OCI-M2 (cell line): ENCODE measurements around the gene PXDC1.

Experiments used
- DNase-seq: peaks from one replicate; lab custom pipeline; 2025; ENCODE audit not compliant: unreplicated experiment; lab: John Stamatoyannopoulos, UW

Gene PXDC1

DNA sequence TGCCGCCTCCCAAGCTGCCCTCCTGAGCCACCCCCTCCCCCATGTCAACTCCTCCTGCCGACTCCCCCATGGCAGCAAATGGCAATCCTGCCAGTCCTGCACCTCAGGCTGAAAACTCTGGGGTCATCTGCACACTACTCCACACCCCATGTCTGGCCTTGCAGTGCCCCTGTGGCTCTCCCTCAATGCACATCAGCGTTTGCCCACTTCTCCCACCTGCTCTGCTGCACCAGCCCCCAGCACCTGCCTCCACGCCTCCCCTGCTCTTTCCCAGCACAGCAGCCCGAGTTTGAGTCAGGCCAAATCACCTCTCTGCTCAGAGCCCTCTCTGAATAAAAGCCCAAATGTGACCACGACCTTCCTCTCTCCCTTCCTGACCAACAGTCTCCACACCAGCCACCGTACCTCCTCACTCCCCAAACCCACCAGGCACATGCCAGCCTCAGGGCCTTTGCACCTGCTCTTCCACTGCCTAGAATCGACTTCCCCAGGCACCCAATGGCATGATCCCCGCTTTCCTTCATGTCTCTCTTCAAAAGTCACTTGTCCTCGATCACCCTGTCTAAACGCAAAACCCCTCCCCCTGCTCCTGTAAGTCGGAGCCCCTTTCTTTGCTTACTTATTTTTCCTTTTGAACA lies 4.3 kb downstream of the PXDC1 start:
- DNase-seq: no peak

DNA sequence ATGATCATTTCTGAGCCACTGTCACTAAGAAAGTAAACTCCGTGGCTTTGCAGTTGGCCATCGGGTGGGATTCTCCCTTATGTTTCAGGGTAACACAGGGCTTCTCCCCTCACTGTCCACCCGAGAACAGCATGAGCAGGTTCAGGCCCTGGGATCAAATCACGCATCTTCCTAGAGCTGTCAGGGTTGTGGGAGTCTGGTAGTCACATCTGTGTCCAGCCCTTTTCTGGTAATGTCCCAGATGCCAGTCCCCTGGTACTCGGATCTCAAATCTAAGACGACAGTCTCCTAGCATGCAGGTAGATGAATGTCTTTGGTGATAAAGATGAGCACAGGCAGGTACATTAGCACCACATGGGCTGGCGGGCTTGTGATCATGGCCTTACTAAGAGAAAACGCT lies 4.8 kb downstream of the PXDC1 start:
- no peak for DNase-seq

DNA sequence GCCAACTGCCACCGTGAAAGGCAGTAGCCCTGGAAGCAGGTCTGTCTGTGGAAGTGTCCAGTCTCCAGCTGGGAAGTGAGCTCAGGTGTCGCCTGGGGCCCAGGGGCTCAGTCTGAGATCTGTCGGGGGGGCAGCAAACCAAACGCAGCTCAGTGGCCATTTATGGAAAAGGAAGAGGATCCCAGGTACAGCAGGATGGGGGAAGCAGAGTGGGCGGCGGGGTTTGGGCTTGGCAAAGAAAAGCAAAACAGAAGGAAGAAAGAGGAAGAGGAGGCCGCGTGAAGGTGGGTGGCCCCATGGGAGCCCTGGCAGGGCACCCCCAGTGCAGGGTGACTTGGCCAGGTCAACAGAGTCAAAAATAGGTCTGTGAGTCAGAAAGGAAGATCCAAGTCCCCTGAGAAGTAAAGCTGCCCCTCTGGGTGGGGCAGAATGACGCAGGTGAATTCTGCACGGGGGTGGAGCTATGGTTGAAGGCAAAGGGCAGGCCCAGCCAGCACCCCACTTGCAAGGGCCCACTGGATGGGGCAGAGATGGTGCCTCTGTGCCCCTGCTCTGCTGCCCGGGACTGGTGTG lies 5.3 kb downstream of the PXDC1 start:
- DNase-seq: no peak

DNA sequence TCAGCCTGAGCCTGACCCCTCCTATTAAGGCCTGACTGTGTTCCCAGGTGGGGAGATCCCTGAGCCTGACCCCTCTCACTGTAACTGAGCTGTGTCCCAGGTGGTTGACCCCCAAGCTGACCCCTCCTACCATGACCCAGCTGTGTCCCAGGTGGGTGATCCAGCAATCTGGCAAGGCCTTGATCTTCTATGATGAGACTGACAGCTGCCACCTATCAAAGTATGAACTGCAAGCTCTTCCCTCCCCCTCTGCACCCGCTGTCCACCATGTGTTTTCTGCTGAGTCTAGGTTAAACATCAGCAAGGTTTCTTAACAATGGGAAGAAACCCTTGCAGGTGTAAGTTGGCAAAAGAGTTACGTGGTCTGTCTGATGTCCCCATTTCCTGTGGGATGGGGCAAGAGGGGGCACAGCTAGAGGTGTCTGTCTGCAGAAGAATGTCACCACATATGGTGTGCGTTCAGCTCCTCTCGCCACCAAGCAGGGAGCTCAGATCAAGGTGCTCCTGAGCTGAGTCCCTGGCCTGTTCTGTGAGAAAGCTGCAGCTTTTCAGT lies 5.9 kb downstream of the PXDC1 start:
- no peak for DNase-seq

DNA sequence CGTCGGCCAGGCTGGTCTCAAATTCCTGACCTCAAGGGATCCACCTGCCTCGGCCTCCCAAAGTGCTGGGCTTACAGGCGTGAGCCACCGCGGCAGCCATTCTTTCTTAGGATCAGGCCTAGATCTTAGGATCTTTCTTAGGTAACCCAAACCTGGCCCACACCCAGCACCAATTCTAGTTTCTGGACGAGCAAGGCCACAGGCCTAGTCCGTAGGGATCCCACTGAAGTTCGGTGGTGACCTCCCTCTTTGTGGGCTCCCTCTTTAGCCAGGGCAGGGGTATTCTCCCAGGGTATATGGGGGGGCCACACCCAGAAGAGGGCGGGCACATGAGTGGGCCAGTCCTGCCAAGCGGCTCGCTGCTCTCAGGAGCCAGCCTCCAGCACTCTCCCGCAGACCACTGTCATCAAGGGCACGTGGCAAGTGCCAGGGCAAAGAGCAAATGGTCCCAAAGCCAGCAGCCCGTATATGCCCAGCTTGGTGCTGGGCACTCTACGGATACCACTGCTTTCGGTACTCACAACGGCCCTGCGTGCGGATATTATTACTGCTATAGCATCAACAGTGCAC lies 6.5 kb downstream of the PXDC1 start:
- DNase-seq: no peak

DNA sequence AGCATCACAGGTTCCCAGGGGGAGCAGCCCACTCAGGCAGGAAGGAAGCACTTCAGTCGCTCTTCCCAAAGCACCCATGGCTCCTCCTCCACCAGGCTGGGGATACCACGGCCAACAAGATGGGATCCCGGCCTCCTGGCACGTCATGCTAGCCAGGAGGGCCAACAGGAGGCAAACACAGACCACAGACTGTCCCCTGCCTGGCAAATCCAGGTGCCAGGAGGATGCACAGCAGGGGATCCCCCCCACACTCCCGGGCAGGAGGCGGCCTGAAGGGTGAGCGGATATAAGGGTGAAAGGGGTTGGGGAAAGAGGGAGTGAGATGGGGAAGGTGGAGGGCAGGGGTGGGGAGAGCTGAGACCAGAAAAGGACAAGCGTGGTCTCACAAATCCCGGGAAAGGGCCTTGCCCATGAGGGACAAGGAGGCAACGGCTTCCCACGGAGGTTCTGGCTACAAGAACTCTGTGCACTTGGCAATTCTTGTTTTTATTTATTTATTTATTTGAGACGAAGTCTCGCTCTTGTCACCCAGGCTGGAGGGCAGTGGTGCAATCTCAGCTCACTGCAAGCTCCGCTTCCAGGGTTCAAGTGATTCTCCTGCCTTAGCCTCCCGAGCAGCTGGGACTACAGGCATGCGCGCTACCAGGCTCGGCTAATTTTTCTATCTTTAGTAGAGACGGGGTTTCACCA lies 7.2 kb downstream of the PXDC1 start:
- DNase-seq: no peak

DNA sequence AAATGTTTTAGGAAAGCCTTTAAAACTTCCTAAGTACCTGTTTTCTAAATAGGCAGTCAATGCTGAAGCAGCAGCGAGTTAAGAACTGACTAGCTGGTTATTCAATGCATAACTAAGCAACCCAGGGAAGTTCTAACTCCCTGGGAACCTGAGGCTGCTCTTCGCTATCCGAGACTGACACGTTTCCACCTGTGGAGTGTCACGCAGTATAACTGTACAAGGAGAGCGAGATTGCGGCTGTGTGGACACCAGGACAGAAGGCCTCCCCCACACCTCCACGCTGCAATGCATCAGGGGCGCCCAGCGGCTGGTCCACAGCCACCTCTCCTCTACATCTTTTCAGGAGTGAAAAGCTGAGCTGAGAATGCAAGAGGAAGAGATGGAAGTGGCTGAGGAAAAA lies 8.0 kb downstream of the PXDC1 start:
- no peak for DNase-seq

DNA sequence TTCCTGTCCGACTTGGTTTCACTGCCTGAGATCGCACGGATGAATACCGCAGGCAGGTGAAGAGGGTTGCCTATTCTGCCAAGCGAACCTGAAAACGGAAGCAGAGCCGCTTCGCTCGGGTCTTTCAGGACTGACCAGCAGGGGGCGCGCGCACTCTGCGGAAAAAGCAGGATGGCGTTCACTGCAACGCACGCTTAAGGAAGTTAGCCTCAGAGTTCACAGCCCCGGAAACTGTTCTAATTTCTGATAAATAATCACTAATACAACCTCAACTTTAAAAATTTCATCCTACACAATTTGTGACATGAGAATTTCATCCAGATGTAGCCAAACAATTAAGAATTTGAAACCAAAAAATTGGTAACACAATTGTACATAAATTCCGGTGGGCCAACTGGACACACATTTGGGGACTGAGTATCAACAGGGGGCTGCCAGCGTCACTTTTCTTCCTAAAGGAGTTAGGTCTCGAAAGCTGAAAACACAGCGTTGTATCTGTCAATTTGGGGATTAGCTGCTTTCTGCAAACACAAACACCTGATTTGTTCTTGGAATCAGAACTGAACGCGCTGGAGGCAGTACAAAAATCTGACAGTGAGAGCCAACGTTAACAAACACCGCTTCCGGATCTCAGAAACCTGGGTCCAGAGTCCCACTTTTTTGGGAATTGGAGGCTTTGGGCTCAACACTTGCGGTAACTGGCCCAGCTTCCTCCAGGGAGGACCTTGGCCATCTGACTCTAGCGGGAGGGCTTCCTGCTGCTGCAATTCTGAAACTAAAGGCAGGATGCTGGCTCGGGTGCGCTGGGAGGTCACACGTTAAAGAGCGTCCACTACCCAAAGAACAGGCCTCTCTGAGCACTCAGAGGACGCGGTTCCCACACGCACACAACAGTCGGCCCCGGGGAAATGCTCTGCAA lies 8.8 kb downstream of the PXDC1 start:
- peak; percentile 63 for DNase-seq

DNA sequence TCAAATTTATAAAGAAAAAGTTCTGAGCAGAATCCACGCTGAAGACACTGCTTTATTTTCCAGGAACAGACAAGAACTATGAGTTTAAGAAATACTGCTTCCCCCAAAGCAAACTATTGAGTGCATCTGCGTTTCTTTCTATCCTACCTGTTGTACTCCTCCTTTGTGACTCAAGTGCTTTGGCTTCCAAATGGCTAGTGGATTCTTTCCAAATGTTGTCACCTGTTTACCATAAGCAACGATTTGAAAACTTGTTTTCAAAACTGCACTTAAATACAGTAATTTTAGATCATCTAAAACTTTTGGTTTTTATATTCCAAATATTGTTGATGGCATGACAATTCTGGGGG lies 9.5 kb downstream of the PXDC1 start:
- no peak for DNase-seq

DNA sequence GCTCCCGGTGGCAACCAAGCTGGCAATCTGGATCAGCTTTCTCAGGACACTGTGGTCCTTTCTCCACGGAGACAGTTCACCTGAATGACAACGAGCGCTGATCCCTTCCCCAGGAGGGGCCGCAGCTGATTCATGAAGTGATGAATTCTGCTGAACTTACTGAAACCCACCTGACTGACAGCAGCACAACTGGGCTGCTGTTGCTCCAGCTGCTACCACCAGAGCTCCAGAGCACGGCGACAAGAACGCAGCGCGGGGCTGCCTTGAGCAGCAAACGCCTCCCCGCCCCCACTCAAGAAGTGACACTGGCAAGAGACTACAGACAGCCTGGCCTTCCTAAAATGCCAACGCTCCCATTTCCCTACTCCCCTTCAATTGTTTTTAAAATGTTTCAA lies 10.0 kb downstream of the PXDC1 start:
- no peak for DNase-seq

DNA sequence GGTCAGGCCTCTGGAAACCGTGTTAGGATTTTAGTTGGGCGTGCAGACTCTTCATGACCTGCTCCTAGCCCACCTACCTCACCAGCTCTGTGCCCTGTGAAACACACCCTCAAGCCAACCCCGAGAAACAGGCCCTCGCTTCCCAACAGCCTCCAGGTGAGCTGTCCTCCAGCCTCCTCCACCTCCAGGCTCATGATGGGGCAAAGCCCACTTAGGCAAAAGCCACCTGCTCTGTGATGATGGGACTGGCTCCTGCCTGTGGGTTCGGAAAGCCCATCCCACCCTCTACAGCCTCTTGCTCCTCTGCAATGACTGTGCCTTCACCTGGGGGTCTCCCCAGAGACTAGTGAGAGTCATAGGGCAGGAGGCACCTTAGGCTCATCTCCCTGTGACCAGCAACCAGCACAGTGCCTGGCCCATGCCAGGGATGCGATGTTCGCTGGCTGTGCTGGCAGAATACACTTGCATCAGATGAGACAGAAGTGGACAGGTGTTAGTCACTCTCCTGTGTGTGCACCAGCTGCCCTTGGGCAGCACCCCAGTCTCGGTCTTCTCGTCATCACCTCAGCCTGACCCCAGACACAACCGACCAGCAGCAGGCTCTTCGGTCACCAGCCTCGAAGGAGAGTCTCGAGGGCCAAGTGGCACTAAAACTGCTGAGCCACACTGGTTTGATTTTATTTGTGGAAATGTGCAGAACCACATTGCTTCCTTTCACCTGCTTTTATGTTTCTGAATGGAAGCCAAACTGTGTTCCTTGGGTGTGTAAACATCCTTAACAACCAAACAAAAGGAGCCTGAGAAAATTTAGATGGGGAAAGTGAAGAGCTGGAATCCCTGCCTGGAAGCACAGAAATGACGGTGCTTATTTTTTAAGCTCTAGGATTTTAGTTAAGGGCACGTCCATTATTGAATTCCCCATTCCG lies 10.7 kb downstream of the PXDC1 start:
- DNase-seq: no peak

DNA sequence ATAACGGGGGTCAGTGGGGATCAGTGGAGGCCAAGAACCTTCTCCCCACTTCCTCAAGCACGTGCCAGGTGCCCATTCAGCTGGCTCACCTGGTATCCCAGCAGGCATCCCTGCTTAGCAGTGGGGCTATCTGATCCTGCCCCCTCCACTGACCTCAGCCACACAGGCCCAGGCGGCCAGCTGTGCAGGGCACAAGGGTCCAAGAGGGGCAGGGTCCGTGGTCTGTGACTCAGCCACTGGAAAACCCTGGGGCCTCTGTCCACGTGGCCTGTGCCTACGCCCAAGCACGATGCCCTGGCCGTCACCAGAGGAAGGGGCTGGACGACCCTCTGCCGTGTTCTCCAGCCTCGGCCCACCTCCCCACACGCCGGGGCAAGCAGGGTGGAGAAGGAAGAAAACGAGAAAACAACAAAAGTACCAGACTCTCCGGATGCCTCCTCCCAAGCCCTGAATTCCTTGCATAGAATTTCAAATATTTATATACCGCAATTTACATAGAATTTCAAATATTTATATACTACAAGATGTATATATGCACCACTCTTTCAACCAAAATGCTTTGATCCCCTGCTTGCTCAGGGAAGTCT lies 12.1 kb downstream of the PXDC1 start:
- DNase-seq: no peak

DNA sequence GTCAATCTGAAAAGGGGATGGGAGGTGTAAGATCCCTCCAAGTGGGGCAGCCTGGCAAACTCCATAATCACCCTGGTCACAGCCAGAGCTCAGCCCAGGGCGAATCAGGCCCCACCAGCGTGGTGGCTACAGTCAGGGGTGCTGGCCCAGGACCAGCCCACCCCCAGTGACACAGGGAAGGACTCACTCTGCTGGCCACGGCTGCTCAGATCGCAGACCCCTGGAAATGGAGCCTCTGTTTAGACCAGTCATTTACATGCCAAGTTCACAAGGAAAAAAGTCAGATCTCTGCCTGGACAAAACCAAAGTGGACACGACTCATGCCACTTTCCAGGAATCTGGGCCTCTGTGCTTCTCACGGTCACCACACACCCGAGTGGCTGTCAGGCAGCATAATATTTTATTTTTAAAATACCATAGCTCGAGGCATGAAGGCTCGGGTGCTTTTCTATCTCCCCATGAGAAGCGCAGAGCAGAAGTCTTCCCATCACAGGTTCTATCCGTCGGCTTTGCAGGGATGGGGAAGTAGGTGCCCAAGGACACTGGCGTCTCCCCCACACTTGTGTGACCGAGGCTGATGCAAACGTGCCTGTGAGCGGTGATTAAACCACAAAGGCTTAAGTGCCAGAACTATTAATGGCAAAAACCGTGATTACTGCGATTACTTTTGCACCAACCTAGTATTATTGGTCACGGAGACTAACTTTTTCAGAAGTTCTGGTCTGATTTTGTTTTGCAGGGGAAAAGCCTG lies 13.0 kb downstream of the PXDC1 start:
- DNase-seq: no peak

DNA sequence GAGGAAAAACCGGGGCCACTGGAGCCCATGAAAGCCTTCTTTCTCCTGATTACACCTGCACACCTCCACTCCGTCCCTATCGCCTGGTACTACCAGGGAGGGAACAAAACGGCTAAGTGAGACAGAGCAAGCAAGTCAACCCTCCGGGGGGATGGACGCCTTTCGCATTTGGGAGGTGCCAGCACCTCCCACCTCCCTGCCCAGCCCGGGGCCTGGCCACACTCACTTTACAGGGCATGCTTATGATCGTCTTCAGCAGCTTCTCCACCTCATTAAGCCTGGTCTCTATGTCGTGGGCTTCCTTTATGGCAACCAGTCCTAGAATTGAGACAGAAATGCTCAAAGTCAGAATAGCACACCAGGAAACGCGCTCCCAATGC lies 13.7 kb downstream of the PXDC1 start:
- DNase-seq: no peak

DNA sequence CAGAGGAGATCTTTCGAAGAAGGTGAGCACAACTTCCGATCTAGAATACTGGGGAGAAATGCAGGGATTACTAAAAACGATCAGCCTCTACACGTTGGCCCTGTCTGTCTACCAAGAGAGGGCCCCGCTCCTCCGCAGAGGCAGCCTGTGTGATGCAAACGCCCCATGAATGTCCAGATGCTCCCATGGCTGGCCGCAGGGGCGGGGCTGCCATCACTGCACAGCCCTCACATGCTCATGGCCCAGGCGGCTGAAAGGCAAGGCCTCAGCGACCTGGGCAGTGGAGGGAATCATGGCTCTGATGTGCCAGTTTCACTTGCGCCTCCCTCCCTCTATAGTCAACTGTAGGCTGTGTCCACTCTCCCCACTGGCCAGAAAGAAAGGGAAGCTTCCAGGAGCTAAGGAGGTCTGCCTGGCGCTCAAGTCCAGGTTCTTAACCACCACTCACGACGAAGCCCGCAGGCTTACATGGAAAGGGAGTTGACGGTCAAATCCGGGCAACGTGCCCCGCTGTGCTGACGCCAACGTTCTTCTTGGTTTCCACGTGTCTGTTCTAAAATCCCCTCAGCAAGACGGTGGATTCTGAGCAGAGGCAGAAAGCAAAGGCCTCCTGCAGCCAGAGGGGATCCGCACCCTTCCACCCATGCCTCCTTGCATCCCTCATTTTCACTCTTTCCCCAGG lies 14.2 kb downstream of the PXDC1 start:
- DNase-seq: no peak

DNA sequence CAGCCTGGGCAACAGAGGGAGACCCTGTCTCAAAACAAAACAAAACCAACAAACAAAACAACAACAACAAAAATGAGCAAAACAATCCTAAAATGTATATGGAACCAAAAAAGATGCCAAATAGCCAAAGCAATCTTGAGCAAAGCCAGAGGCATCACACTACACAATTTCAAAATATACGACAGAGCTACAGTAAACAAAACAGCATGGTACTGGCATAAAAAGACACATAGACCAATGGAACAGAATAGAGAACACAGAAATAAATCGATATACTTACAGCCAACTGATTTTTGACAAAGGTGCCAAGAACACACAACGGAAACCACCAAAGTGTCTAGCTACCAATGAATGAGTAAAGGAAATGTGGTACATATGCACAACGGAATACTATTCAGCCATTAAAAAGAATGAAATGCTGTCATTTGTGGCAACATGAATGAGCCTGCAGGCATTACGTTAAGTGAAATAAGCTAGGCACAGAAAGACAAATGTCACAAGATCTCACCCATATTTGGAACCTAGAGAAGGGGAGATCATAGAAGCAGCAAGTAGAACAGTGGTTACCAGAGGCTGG lies 16.4 kb downstream of the PXDC1 start:
- no peak for DNase-seq

DNA sequence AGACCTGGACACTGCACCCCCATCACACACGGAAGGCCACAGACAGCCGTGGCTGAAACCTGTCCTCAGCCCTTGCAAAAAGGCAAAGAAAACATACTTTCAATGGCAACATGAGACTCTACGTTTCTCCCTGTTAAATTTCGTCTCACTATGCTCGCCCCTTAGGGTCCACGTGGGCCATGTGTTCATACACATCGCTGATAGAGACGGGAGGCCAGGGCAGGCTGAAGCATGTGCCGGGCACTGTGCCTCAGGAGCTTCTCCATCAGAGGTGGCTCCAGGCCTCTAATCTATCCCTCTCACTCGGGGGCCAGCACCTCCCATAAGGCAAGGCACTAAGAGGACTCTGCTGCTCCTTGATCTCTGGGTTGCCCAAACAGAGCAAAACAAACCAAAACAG lies 17.5 kb downstream of the PXDC1 start:
- no peak for DNase-seq

DNA sequence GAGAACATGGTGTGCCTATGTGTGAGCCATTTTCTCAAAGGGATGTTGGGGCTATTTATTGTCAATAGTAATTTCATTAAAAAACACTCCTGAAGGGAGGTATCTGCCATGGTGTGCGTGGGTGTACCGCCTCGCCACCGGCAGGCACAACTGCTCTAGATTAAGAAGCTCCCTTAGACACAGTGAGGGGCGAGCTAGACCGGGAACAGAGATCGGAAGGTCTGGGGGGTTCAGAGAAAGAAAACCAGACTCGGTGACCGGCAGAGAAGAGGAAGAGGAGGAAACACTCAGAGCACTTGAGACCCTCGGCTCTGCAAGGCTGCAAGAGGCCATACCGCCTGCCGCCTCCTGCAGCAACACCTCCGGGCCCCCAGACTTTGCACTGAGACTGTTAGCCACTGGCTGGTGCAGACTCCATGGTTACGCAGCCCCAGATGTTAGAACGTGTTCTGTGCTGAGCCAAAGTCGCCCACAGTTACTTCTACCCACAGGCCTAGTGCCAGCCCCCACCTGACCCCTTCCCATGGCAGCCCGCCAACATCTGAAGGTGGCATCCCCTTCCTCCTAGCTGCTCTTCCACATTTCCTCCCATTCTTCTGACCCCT lies 18.1 kb downstream of the PXDC1 start:
- DNase-seq: no peak
